ENCODE measurements around the gene SORBS1. TPM values are rescaled to one million over a fixed set of nuclear protein-coding genes. Genes with fewer than 3 reads are reported as not detected.
A peak's percentile ranks its signal among the peaks of the same experiment; 100 is the strongest.

SORBS1 gene
- total RNA-seq, 2 donors from 2014 or later = 17.6 to 150 TPM

GRCh38 chr10:95408148-95408960 lies 152.8 kb downstream of the SORBS1 start:
- Histone ChIP-seq H3K36me3 (no peaks in the 10 kb centered on the region), H3K9me3 (no peaks in the 10 kb centered on the region), H3K27ac (peak overlapping the region; percentile 44), H3K27me3 (no peaks in the 10 kb centered on the region), H3K9ac (ENCODE audit: low read depth in 2 of 2, low read length in 2 of 2) (no peak overlapping the region), H3K4me3 (no peak overlapping the region), H3K4me1 (peaks cover 3% of the 10 kb centered on the region)
- intact Hi-C loops (cut with DNase I) = no loop called here
- DNase-seq = no peak
- no peak for TF ChIP-seq CTCF (IDR thresholded peaks at IDR 0.05)

DNA sequence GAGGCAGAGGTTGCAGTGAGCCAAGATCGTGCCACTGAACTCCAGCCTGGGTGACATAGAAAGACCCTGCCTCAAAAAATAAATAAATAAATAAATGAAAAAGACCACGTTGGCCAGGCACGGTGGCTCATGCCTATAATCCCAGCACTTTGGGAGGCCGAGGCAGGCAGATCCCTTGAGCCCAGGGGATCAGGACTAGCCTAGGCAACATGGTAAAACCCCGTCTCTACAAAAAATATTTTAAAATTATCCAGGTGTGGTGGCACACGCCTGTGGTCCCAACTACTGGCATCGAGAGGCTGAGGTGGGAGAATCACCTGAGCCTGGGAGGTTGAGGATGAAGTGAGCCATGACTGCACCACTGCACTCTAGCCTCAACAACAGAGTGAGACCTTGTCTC lies 153.6 kb downstream of the SORBS1 start:
- H3K9me3 ChIP-seq = no peaks in the 10 kb centered on the region
- H3K4me1 ChIP-seq = peaks cover 3% of the 10 kb centered on the region
- intact Hi-C loops (cut with DNase I) = no loop called here
- no peak for DNase-seq
- H3K36me3 ChIP-seq = no peaks in the 10 kb centered on the region
- no peak for TF ChIP-seq CTCF (IDR thresholded peaks at IDR 0.05)
- H3K9ac ChIP-seq (ENCODE audit: low read depth in 2 of 2, low read length in 2 of 2) = no peak overlapping the region
- H3K4me3 ChIP-seq = no peak overlapping the region
- no peaks in the 10 kb centered on the region for H3K27me3 ChIP-seq
- H3K27ac ChIP-seq = peak overlapping the region; percentile 34

- DNase-seq = peak; percentile 74
- Histone ChIP-seq H3K27ac (peak overlapping the region; percentile 34), H3K27me3 (no peaks in the 10 kb centered on the region), H3K4me3 (no peak overlapping the region), H3K9me3 (no peaks in the 10 kb centered on the region), H3K9ac (ENCODE audit: low read depth in 2 of 2, low read length in 2 of 2) (no peak overlapping the region), H3K36me3 (no peaks in the 10 kb centered on the region), H3K4me1 (peaks cover 3% of the 10 kb centered on the region)
- TF ChIP-seq CTCF (IDR thresholded peaks at IDR 0.05) = no peak
- intact Hi-C loops (cut with DNase I) = no loop called here
These were observed 154.4 kb downstream of the SORBS1 start for GRCh38 chr10:95406651-95407280.

- DNase-seq = no peak
- intact Hi-C loops (cut with DNase I) = no loop called here
- no peak for TF ChIP-seq CTCF (IDR thresholded peaks at IDR 0.05)
- Histone ChIP-seq H3K9me3 (no peaks in the 10 kb centered on the region), H3K4me1 (peaks cover 3% of the 10 kb centered on the region), H3K36me3 (no peaks in the 10 kb centered on the region), H3K27ac (no peak overlapping the region), H3K27me3 (no peaks in the 10 kb centered on the region), H3K4me3 (no peak overlapping the region), H3K9ac (ENCODE audit: low read depth in 2 of 2, low read length in 2 of 2) (no peak overlapping the region)
These were observed 155.5 kb downstream of the SORBS1 start for GRCh38 chr10:95405655-95406054.

DNA sequence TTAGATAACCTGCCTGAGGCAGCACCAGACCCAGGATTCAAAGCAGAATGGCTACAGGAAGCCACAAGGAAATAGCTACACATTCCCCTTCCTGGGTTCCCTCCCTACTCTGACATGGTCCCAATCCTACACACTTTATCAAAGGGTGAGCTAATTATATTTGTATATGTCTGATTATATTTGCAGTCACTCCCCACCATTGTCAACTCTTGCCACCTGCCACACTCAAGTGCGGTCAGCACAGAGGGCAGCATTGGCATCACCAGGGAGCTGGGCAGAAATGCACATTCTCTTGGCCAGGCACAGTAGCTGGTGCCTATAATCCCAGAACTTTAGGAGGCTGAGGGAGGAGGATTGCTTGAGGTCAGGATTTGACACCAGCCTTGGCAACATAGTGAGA lies 156.3 kb downstream of the SORBS1 start:
- H3K27ac ChIP-seq = no peak overlapping the region
- no peaks in the 10 kb centered on the region for H3K9me3 ChIP-seq
- H3K36me3 ChIP-seq = no peaks in the 10 kb centered on the region
- no peak for DNase-seq
- H3K27me3 ChIP-seq = no peaks in the 10 kb centered on the region
- TF ChIP-seq CTCF (IDR thresholded peaks at IDR 0.05) = no peak
- no peak overlapping the region for H3K4me3 ChIP-seq
- H3K9ac ChIP-seq (ENCODE audit: low read depth in 2 of 2, low read length in 2 of 2) = no peak overlapping the region
- H3K4me1 ChIP-seq = peaks cover 3% of the 10 kb centered on the region
- intact Hi-C loops (cut with DNase I) = no loop called here

Data from colonic mucosa (tissue), 4 donors.